COLO668 (cell line): ENCODE results near the gene ATRX.
"Not testable (repeated sequence)": the region's sequence is repeated elsewhere in the genome, so short reads cannot be mapped to it uniquely, and the experiment has no call there.

Experiments
- DNase-seq: peaks from one replicate; lab custom pipeline; 2025; ENCODE audit not compliant: unreplicated experiment; lab: John Stamatoyannopoulos, UW

ATRX gene

DNA sequence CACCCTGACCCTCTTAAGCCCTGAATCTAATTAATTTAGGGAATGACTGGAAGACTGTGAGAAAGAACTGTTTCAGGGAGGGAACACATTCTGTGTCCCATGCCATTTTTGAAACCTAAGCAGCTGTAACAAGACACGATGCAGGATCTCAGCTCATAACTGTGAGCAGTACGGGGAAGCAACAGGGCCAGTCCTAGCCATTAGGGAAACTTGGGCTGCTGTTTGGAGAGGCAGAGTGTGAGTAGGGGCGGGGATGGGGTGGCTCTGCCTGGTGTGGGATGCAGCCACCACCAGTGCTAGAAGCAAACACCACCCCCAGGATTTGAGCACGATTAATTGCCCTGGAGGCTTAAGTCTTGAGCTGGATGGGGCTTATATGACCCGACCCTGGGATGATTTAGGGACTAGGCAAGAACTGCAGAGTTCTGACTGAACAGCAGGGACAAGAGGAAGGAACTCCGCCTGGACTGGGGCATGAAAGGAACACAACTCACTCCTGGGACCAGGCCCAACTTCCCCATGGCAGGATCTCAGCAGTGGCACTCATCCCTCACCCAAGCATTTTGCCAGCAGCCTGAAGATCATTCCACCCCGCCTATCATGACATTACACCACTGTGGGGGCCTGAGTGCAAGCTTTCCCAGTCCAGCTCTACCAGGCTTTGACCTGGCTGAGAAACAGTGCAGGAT, 43.1 kb downstream of the ATRX start:
- DNase-seq: no peak

DNA sequence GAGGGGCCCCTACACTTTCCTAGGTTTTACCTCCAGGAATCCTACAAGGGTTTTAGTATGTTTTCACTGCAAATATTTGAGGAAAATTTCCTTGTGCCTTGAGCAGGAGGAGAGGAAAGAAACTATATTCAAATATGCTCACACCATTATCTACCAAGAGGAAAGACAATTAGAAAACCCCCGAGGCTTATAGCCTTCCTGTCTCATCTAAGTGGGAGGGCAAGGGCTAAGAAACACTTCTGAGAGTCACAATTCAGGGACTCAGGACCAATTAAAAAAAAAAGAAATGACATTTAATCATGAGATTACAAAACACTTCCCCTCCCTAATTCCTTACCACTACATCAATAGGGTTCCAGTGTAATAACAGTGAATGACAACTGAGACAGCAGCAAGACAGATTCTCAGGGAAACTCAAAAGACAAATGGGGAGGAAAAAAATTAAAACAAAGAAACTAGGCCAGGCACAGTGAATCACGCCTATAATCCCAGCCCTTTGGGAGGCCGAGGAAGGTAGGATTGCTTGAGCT, 45.6 kb downstream of the ATRX start:
- DNase-seq: no peak

DNA sequence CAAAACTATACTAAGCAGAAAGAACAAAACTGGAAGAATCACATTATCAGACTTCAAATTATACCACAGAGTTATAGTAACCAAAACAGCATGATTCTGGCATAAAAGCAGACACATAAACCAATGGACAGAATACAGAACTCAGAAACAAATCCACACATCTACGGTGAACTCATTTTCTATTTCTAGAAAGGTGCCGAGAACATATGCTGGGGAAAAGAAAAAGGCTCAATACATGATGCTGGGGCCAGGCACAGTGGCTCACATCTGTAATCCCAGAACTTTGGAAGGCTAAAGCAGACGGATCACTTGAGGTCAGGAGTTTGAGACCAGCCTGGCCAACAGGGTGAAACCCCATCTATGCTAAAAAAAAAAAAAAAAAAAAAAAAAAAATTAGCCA, 52.7 kb downstream of the ATRX start:
- DNase-seq: no peak

DNA sequence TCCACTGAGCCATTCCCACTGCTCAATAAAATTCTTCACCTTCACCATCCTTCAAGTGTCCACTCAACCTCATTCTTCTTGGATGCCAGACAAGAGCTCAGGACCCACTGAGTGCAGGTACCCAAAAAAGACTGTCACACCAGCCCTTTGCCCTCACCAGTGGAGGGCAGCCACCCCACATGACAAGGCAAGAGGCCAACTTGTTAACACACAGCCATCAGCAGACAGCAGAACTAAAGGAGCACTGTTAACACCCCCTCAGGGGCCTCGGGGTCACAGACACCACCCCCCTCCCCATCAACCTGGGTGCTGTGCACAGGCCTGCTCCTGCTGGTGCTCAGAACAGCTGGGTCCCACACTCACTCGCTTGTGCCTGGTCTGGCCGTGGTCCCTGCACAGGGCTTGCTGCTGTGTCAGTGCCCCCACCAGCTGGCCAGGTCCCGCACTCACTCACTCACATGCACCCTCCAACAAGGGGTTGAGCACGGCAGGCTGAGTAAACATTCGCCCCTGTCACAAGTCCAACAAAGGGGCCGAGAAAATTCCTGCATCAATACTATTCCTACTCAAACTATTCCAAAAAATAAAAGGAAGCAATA, 54.1 kb downstream of the ATRX start:
- DNase-seq: no peak

DNA sequence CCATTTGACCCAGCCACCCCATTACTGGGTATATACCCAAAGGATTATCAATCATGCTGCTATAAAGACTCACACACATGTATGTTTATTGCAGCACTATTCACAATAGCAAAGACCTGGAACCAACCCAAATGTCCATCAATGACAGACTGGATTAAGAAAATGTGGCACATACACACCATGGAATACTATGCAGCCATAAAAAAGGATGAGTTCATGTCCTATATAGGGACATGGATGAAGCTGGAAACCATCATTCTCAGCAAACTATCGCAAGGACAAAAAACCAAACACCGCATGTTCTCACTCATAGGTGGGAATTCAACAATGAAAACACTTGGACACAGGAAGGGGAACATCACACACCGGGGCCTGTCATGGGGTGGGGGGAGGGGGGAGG, 59.9 kb downstream of the ATRX start:
- not testable (repeated sequence) for DNase-seq

DNA sequence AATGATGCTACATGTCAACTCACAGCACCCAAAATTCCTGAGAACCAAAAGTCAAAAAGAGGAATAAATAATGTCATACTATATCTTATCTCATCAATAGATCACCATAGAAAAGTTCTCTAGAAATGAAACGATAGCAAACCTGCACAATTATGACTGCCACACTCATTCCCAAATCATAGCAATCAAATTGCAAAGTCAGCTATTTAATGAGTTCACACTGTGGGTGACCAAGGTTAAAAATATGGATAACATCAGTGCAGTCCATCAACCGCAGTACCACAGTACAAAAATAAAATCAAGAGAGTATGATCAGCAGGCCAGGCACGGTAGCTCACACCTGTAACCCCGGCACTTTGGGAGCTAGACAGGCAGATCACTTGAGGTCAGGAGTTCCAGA, 62.3 kb downstream of the ATRX start:
- DNase-seq: no peak

DNA sequence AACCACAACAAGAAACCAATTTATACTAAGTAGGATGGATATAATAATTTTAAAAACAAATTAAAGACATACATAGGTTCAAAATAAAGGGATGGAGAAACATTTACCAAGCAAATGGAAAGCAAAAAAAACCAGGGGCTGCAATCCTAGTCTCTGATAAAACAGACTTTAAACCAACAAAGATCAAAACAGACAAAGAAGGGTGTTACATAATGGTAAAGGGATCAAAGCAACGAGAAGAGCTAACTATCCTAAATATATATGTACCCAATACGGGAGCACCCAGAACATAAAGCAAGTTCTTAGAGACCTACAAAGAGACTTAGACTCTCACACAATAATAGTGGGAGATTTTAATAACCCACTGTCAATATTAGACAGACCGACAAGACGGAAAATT, 66.6 kb downstream of the ATRX start:
- no peak for DNase-seq

DNA sequence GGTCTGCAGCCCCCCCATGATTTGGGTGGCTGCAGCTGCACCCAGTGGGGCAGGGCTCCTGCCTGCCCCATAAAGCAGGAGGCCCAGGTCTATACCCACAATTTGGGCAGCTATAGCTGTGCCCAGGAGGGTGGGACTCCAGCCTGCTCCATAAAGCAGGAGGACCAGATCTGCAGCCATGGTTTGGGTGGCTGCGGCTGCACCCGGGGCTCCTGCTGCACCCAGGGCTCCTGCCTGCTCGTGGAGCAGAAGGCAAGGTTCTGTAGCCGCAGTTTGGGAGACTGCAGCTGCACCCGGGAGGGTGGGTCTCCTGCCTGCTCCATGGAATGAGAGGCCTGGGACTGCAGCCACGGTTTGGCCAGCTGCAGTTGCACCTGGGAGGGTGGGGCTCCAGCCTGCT, 81.1 kb downstream of the ATRX start:
- DNase-seq: no peak

DNA sequence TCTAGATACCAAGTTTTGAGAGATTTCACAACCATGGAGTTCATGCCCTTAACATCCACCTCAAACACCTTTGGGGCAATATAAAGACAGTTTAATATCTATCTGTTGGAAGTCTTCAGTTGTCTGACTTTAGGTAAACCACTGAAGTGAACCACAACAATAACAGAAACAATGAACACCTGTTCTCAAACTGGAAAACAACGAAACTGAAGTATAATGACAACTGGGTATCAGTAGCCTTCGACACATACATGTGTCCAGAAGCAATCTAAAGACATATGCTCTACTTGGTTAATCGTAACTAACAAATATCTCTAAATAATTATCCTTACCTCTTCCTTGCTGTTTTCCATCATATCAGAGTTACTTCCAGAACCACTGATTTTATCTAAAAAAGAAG, 87.8 kb downstream of the ATRX start:
- no peak for DNase-seq

DNA sequence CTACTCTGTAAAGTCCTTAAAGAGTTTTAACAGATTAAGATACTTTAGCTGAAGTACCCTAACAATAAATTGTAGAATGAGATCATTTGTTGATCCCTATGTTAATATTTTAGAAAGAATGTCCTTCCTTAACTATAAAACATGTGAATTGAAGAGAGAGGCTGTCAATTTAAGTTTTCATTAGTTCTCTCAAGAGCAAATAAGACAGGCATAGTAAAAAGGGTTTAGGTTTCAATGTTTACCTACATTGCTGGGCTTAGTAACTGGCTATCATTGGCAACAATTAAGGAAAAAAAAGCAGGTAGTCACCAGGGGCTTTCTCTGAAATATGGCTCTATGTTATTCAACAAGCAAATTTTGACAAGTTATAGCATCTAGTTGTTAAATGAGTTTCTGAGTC, 91.5 kb downstream of the ATRX start:
- no peak for DNase-seq

DNA sequence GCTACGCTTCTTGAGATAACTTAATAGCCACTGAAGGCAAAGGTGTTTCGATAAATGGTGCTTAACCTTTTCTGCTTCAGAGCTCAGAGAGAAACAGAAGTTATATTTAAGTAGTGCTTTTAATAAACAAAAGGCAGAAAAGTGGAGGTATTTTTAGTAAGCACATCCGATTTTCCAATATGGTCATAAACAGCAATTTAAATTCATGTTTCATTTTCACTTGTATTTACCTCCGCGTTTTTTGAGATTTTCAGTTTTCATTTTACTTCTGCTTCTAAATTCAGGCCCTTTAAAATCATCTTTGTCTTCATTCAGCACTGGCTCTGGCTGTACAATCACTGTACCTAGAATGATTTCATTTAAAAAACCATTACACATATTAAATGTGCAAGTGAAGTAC, 92.4 kb downstream of the ATRX start:
- no peak for DNase-seq

DNA sequence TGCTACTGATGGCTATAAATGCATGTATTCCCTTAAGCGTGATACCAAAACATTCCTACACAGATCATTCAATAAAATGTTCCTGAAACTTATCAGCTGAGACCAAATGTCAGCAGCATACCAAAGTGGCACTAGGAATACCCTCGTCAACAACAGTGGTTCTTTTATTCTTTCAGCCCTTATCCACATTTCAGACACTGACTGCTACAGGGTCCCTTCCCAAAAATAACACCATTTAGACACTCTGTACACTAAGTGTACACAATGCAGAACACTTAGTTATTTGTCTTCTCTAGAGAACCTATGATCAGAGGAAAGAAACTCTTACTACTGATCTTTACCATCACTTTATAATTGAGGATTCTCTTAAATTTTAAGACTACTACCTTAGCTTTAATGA, 94.1 kb downstream of the ATRX start:
- no peak for DNase-seq

DNA sequence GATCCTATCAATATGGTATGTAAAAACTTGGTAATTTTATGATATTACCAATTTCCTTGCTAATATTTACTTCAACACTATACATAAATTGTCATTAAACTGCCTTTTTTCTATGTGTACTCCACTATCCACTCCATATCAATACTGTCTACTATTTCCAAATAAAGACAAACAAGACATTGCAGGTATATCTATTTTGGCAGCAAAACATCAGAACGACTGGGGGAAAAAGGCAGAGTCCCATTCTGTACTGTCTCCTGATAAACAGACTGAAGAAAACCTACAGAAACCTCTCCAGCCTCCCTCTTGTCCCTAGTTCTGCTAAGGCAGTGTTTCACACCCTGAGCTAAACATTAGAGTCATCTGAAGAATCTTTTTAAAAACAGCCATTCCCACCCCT, 96.6 kb downstream of the ATRX start:
- DNase-seq: no peak

DNA sequence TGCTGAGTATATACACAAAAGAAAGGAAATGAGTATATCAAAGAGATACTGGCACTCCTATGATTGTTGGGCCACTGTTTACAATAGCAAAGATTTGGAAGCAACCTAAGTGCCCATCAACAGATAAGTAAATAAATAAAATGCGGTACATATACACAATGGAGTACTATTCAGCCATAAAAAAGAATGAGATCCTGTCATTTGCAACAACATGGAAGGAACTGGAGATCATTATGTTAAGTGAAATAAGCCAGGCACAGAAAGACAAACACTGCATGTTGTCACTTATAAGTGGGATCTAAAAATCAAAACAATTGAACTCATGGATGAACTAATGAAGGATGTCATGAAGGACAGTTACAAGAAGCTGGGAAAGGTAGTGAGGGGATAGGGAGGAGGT, 100.3 kb downstream of the ATRX start:
- DNase-seq: not testable (repeated sequence)

DNA sequence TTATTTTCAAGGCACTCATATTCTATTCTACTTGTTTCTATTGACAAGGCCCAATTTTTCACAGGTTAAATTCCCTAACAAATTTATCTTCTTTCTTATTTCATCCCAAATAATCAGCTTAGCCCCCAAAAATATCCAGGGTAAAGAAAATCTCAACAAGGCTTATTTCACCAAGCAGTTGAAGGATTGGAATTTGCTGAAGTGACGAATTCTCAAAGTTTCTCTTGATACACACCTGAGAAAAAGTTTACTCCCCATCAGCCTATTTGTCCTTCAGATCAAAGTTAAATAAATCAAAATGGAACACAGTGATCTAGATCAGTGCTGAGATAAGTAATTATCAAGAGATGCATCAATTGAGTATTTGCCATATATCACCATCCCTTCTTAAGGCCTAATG, 106.9 kb downstream of the ATRX start:
- DNase-seq: no peak

DNA sequence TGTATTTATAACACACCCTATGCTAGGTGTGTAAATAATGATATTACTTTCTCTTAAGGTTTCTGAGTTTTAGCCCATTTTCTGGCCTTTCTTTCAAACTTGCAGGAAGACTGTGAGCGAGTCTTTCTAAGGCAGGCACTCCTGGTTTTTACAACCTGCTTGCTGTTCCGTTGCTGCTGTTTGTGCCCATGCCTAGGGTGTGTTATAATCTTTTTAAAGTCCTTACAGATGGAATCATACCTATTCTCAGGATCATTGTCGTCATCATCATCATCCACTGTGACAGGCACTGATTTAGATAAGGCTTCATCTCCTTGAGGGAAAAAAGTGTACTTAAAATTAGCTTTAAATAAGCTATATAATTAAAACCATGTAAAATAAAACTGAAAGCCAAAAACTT, 110.0 kb downstream of the ATRX start:
- DNase-seq: no peak

DNA sequence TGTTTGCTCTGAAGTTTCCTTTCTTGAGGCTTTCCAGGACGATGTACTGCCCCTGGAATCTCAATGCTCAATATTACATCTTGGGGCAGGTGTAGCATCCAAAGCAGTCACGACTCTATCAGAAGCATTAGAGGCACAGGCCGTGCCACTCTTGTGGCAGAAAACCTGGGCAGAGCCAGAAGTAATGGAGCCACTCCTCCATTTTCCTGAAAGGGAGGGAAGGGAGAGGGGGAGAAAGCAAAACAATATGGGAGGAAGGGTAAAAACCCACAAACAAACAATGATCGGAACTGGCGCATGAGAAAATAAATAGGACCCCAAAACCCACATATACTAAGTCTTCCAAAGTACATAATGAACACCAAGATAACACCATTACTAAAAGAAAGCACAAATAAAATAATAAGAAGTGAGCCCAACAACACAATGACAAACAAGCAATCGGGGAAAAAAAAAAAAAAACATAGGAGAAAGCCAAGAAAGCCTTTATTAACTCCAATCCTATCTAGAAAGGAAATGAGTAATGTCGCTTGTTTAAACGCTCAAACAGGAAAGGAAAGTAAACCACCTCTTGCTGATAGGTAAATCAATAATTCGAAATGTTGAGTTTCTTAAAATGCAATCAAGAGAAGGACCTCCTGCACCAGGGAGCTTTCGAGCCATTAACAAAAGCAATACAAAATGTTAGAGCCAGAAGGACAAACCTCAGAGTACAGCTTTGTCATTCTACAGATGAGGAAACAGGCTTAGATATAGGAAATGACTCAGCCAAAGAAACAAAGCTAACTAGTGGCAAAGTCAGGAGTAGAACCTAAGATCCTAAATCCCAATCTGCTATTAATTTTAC, 117.4 kb downstream of the ATRX start:
- DNase-seq: no peak

DNA sequence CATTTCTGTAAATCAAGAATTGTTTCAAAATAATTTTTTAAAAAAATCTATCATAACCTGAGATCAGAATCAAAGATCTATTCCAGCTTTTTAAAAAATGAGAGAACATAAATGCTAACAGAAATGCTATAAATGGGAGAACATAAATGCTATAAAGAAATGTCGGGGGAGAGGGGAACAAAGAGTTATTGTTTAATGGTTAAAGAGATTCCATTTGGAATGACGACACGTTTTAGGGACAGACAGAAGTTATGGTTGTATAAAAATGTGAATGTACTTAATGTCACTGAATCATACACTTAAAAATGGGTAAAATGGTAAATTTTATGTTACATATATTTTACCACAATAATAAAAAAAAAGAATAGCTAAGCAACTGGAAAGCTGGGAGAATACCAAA, 127.1 kb downstream of the ATRX start:
- no peak for DNase-seq

DNA sequence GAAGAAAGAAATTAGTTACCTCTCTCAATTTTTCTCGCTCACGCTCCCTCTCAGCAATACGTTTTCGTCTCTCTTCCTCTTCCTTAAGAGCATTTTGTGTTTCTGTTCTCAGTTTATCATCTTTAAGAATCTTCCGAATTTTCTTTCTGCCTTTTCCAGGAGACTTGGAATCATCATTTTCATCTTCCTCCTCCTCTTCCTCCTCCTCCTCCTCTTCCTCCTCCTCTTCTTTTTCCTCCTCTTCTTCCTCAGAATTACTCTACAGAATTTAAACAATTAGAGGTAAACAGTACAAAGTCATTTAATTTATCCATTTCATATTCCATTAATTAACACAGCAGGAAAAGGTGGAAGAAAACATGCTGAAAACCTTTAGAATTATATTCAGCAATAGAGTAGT, 133.9 kb downstream of the ATRX start:
- no peak for DNase-seq

DNA sequence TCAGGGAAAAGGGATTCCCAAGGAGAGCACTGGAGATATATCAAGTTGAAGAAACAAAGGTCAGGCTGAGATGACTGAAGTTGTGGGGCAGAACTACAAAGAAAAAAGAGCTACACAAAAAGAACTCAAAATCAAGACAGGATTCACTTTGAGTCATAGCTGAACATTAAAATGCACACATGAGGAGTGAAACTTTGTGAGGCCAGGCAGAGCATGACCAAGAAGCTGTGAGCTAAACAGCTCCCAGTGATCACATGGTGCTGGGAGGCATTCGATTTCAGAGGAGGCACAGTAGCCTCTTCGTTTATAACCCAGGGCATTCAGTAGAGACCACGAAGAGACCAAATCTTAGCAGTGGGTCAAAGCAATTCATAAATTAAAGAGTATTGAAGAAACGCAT, 145.3 kb downstream of the ATRX start:
- DNase-seq: no peak

DNA sequence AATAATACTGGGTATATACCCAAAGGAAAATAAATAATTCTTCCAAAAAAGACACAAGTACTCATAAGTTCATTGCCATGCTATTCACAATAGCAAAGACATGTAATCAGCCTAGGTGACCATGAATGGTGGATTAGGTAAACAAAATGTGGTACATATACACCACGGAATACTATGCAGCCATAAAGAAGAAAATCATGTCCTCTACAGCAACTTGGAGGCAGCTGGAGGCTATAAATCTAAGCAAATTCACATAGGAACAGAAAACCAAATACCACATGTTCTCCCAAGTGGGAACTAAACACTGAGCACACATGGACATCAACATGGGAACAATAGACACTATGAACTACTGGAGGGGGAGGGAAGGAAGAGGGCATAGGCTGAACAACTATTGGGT, 146.2 kb downstream of the ATRX start:
- no peak for DNase-seq

DNA sequence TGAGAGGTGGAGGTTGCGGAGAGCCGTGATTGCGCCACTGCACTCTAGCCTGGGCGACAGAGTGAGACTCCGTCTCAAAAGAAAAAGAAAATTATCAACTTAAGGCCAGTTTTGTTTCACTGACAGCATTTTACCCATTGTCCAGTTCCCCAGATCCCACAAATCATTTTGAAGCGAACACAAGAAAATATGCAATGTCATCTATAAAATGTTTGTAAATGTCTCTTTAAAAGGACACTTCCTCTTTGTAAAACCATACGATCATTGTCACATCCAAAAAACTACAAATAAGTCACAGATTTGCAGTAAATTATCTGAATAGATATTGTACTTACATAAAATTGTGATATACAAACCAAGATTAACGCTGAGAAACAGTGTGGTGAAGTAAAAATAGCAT, 147.6 kb downstream of the ATRX start:
- no peak for DNase-seq
